SK-N-DZ (cell line): ENCODE results near the gene UNG.

Experiments
- DNase-seq: peaks from one replicate; pipeline ENCODE4 v3.0.0-alpha.2; 2015; ENCODE audit warnings: low spot score

Gene UNG

DNA sequence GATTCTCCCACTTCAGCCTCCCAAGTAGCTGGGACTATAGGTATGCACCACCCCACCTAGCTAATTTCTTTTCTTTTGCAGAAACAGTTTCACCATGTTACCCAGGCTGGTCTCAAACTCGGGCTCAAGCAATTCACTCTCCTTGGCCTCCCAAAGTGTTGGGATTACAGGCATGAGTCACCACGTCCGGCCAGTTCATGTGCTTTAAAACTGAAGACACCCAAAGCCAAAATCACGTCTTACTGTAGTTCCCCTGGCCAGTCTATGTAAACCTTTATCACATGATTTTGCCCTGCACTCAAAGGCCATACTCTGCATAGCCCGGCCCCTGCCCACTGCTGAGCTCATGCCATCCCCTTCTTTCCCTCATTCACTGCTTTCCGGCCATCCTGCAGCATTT, 8.6 kb upstream of the UNG start:
- no peak for DNase-seq

- no peak for DNase-seq
Observed at GRCh38 chr12:109089683-109090082, 7.7 kb upstream of the UNG start.

DNA sequence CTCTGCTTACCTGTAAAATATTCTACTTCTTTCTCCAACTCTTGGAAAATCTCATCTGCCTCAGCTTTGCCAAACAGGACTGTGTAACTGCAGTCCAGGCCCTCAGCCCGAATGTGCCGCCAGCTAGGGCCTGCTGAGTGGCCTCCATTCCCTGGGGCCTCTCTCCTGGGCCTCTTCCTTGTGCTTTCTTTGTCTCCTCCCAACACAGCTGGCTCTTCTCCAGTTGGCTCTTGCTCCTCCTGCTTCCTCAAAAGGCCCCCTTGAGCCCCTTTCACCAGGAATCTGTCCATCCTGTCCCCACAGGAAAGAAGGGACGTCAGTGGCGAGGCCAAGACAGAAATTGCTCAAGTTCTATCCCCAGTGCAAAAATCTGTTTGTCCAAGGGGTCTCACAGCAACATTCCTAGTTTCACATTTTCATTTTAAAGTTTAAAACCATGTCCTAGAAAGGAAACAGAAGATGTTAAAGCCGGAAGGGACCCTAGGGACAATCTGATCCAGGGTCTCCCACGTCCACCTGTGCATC, 4.8 kb upstream of the UNG start:
- DNase-seq = no peak

GRCh38 chr12:109093022-109093918, 4.1 kb upstream of the UNG start, which contains the start of gene ALKBH2:
TSS of gene ALKBH2 (minus strand) at chr12:109093472. CDS start at chr12:109092786, 686 bp downstream.
- peak; percentile 92 for DNase-seq

DNA sequence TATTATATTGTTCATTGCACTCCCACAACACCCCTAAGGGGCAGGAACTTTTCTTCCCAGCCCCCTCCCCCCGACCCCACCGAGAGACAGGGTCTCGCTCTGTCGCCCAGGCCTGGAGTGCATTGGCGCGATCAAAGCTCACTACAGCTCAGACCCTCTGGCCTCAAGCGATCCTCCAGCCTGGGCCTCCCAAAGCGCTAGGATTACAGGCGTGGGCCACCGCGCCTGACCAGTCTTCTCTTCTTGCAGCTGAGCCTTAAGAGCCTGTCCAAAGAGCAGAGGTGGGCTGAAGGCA, 310 bp upstream of the UNG start:
- no peak for DNase-seq

GRCh38 chr12:109098183-109098604, 797 bp downstream of the UNG start:
- no peak for DNase-seq

- DNase-seq = no peak
Observed at GRCh38 chr12:109098651-109099050, 1.3 kb downstream of the UNG start.

GRCh38 chr12:109099431-109100020, 2.1 kb downstream of the UNG start:
- no peak for DNase-seq

GRCh38 chr12:109100741-109101140, 3.3 kb downstream of the UNG start:
- no peak for DNase-seq

DNA sequence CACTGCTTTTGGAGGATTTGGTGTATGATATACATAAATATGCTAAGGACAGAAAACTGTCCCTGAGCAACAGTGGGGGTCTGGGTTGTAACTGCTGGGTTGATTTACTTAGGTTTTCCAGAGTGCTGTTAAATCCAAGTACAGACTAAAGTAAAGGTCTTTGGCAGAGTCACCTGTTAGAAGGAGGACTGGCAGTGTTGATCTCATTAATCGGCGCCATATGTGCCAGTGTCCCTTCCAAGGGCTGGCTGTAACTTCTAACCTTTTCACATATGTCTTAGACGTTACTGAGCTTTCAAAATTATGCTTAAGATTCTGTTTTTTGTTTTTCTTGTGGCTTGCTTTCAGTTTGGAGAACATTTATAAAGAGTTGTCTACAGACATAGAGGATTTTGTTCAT, 5.1 kb downstream of the UNG start:
- no peak for DNase-seq

- DNase-seq = no peak
Observed at GRCh38 chr12:109105176-109105575, 7.8 kb downstream of the UNG start.

DNA sequence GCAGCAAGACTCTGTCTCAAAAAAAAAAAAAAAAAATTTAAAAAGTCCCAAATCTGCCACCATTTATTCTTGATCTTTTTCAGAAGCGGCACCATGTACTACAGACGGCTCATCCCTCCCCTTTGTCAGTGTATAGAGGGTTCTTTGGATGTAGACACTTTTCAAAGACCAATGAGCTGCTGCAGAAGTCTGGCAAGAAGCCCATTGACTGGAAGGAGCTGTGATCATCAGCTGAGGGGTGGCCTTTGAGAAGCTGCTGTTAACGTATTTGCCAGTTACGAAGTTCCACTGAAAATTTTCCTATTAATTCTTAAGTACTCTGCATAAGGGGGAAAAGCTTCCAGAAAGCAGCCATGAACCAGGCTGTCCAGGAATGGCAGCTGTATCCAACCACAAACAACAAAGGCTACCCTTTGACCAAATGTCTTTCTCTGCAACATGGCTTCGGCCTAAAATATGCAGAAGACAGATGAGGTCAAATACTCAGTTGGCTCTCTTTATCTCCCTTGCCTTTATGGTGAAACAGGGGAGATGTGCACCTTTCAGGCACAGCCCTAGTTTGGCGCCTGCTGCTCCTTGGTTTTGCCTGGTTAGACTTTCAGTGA, 12.5 kb downstream of the UNG start:
- no peak for DNase-seq

GRCh38 chr12:109110988-109111495, 13.6 kb downstream of the UNG start:
- DNase-seq = peak; percentile 57

DNA sequence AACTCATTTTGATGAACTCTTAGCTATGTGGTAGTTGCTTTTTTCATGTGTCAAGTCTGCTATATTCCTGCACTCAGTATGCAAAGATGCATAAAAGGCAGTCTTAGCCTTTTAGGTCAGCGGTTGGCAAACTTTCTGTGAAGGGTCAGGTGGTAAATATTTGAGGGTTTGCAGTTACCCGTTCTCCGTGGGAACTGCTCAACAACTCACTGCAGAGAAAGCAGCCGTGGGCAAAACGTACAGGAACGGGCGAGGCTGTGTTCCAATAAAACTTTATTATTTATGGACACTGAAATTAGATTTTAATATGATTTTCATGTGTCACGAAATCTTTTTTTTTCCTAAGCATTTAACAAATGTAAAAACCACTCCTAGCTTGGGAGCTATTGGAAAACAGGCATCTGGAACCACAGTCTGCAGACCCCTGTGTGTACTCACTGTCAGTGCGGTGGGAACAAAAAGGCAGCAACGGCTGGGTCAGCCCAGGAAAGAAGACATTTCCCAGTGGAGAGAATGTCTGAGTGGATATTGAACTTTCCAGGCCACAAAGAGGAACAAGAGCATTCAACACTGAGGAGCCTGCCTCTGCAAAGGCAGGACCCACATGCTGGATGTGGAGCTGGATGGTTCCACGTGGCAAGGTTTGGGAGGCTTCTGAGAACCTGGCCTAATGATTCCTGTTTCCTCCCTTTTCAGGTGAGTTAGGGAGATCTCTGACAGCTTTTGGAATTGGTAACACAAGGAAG, 15.5 kb downstream of the UNG start:
- no peak for DNase-seq

DNA sequence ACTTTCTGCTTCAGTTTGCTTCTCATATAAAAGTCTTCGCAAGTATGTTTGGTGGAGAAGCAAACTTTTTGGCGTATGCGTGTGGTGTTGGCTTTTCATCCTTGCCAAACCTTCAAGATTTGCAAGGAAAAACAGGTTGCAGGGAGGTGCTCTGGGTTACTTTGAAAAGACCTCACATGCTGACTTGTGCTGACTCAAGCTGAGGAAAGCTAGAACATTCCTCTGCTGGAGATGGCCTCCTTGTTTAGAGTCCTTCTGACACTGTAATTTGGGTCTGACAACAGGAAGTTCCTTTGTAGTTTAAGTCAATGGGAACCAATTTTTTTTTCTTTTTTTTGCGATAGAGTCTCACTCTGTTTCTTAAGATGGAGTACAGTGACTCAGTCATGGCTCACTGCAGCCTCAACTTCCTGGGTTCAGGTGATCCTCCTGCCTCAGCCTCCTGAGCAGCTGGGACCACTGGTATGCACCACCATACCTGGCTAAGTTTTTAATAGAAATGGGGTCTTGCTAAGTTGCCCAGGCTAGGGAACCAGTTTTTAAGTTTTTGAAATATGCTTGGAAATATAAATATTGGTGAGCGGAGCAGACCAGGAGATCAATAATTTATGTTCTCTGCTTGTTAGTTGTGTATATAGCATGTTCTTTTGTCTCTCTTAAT, 16.4 kb downstream of the UNG start:
- DNase-seq = no peak

GRCh38 chr12:109114644-109115043, 17.2 kb downstream of the UNG start:
- no peak for DNase-seq

- no peak for DNase-seq
Observed at GRCh38 chr12:109115404-109115757, 18.0 kb downstream of the UNG start.

DNA sequence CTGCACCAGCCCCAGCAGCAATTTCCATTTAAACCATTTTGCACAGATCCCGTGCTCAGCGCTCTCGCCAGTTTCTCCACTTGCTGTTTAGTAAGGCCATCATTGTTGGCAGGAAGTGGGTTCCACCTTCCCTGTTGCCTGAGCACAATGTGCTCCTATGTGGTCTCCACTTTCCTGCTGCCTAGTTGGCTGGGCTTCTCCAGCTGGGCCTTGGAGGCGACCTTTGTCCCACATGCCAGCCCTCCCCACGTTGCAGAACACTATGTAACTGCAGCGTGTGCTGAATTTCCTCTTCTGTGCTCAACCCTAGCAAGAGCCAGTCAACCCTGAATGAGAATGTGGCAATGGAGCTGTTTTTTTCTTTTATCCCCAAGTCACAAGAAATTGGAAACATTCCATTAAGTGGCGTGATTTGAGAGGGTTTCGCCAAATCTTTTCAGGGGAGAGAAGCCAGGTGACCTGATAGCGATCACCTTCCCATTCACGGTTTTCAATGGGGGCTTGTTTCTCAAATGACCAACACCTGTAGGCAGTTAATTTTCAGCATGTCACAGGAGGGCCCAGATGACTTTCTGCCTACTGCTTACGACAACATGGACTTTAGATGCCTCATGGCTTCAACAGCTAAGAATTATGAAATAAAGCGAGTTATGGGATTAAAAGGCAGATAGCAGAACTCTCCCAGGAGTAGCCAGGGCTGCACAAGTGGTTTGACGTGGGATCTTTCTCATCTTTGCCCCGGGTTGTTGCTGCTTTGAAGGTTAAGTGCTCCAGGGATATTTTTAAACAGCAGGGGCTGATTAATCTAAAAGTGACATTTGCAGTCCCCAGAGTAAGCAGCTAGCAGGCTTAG, 18.6 kb downstream of the UNG start, which contains the start of gene ACACB:
TSS of gene ACACB (plus strand) at position 830 of the 853 bp plus-strand sequence. CDS start 22,819 bp downstream, outside the sequence.
- no peak for DNase-seq

DNA sequence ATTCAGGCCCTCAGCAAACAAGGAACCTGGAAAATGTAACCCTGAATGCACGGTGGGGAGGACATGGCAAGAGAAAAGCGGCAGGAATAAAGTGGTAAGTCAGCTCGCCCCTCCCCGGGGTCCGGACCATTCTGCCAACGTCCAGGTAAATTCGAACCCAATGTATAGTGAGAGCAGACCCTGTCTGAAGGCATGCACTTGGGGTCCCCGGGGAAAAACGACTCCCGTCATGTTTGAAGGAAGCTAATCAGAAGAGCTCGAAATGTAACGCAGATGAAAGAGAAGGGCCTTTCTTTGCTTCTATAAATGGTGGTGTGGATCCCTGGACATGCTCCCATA, 19.2 kb downstream of the UNG start:
- DNase-seq = no peak

- no peak for DNase-seq
Observed at GRCh38 chr12:109120095-109120494, 22.7 kb downstream of the UNG start.
